DOHH2 (cell line): ENCODE measurements around the gene USP48.
A peak's percentile ranks its signal among the peaks of the same experiment; 100 is the strongest.

Experiments
- H3F3A ChIP-seq: fragments of 200-600 bp; sonication (generic), shearing (Covaris generic); 2 replicates; pipeline ENCODE4 v1.6.0; 2016; ENCODE audit warnings: antibody characterized with exemption, mild to moderate bottlenecking; ENCODE audit not compliant: control insufficient read depth, insufficient read depth
- H3K27ac ChIP-seq: fragments of 200-600 bp; sonication (generic); 2 replicates; pipeline ENCODE4 v1.5.1; 2014; ENCODE audit warnings: low read depth, mild to moderate bottlenecking, low read length, moderate library complexity
- H3K27me3 ChIP-seq: fragments of 200-600 bp; sonication (generic); 2 replicates; pipeline ENCODE4 v1.6.1; 2014; ENCODE audit warnings: mild to moderate bottlenecking, low read length, mixed read lengths; ENCODE audit not compliant: control insufficient read depth
- H3K36me3 ChIP-seq: fragments of 200-600 bp; sonication (generic); 2 replicates; pipeline ENCODE4 v1.6.1; 2014; ENCODE audit warnings: mild to moderate bottlenecking, low read length, moderate library complexity, mixed read lengths; ENCODE audit not compliant: control insufficient read depth
- H3K4me1 ChIP-seq: fragments of 200-600 bp; sonication (generic); 2 replicates; pipeline ENCODE4 v1.6.1; 2014; ENCODE audit warnings: mild to moderate bottlenecking, low read length, mixed read lengths; ENCODE audit not compliant: control insufficient read depth
- H3K4me2 ChIP-seq: fragments of 200-600 bp; sonication (generic); 2 replicates; pipeline ENCODE4 v1.6.0; 2014; ENCODE audit warnings: mild to moderate bottlenecking, low read length, moderate library complexity
- H3K4me3 ChIP-seq: fragments of 200-600 bp; sonication (generic); 2 replicates; pipeline ENCODE4 v1.5.1; 2014; ENCODE audit warnings: mild to moderate bottlenecking, low read length, mixed read lengths
- H3K79me2 ChIP-seq: fragments of 200-600 bp; sonication (generic); 2 replicates; pipeline ENCODE4 v1.6.1; 2014; ENCODE audit warnings: mild to moderate bottlenecking, low read length, mixed read lengths; ENCODE audit not compliant: control insufficient read depth
- H3K9me2 ChIP-seq: fragments of 200-600 bp; sonication (generic); replicated peaks from 2 replicates; pipeline ENCODE4 v1.6.1; 2014; ENCODE audit warnings: mild to moderate bottlenecking, low read length, mixed read lengths; ENCODE audit not compliant: control insufficient read depth
- H3K9me3 ChIP-seq: fragments of 200-600 bp; sonication (generic); 2 replicates; pipeline ENCODE4 v1.6.1; 2014; ENCODE audit warnings: antibody characterized with exemption, low read length, mixed read lengths; ENCODE audit not compliant: control insufficient read depth, insufficient read depth
- H4K20me1 ChIP-seq: fragments of 200-600 bp; sonication (generic); 2 replicates; pipeline ENCODE4 v1.6.0; 2014; ENCODE audit warnings: low read depth, mild to moderate bottlenecking, antibody characterized with exemption, low read length, moderate library complexity; ENCODE audit not compliant: control insufficient read depth, insufficient read depth
- CTCF ChIP-seq: fragments of 200-600 bp; sonication (generic); IDR thresholded peaks from one replicate; pipeline ENCODE4 v1.5.1; 2014; ENCODE audit warnings: antibody characterized with exemption, mild to moderate bottlenecking, low read depth, low read length; ENCODE audit not compliant: poor library complexity, severe bottlenecking
- EZH2phosphoT487 ChIP-seq: fragments of 200-600 bp; sonication (generic); IDR thresholded peaks from 2 replicates; pipeline ENCODE4 v1.6.1; 2017; ENCODE audit warnings: borderline replicate concordance, mild to moderate bottlenecking, antibody characterized with exemption, low read length, moderate library complexity, mixed read lengths

The USP48 gene

GRCh38 chr1:21761052-21761451, 21.9 kb downstream of the USP48 start:
- no peak for TF ChIP-seq CTCF
- TF ChIP-seq EZH2phosphoT487: no peak
- peaks cover 18% of the 10 kb centered on the region for H4K20me1 ChIP-seq
- peaks cover 62% of the 10 kb centered on the region for H3K4me1 ChIP-seq

GRCh38 chr1:21759818-21760217, 23.1 kb downstream of the USP48 start:
- H3K4me3 ChIP-seq: no peak overlapping the region
- no peaks in the 10 kb centered on the region for H3K27me3 ChIP-seq
- peaks cover 79% of the 10 kb centered on the region for H3K79me2 ChIP-seq
- H3K9me3 ChIP-seq: no peaks in the 10 kb centered on the region
- H3K36me3 ChIP-seq: peaks cover 18% of the 10 kb centered on the region
- H4K20me1 ChIP-seq: peaks cover 18% of the 10 kb centered on the region
- H3K4me1 ChIP-seq: peaks cover 53% of the 10 kb centered on the region
- TF ChIP-seq EZH2phosphoT487: no peak
- TF ChIP-seq CTCF: no peak
- no peaks in the 10 kb centered on the region for H3K9me2 ChIP-seq
- no peak overlapping the region for H3K4me2 ChIP-seq
- no peak overlapping the region for H3K27ac ChIP-seq
- peaks cover 16% of the 10 kb centered on the region for H3F3A ChIP-seq

More at GRCh38 chr1:21761052-21761451, 21.9 kb downstream of the USP48 start:
- Histone ChIP-seq H3K27ac (peak overlapping the region; percentile 77), H3K4me3 (no peak overlapping the region), H3K9me3 (no peaks in the 10 kb centered on the region), H3K79me2 (peaks cover 91% of the 10 kb centered on the region), H3K27me3 (no peaks in the 10 kb centered on the region), H3K9me2 (no peaks in the 10 kb centered on the region), H3K36me3 (peaks cover 11% of the 10 kb centered on the region; the same call in 1 of the 2 replicates), H3F3A (peaks cover 16% of the 10 kb centered on the region), H3K4me2 (peak overlapping the region; percentile 59)

- H3K4me1 ChIP-seq: peaks cover 46% of the 10 kb centered on the region
- no peak overlapping the region for H3K4me2 ChIP-seq
- H3K27ac ChIP-seq: no peak overlapping the region
- H3K9me2 ChIP-seq: no peaks in the 10 kb centered on the region
- no peaks in the 10 kb centered on the region for H3K27me3 ChIP-seq
- peaks cover 18% of the 10 kb centered on the region for H4K20me1 ChIP-seq
- H3F3A ChIP-seq: peaks cover 16% of the 10 kb centered on the region
- peaks cover 23% of the 10 kb centered on the region for H3K36me3 ChIP-seq
- H3K4me3 ChIP-seq: no peak overlapping the region
- H3K9me3 ChIP-seq: no peaks in the 10 kb centered on the region
- H3K79me2 ChIP-seq: peaks cover 72% of the 10 kb centered on the region
- TF ChIP-seq EZH2phosphoT487 (no peak), CTCF (no peak)
Measured at GRCh38 chr1:21759182-21759581, 23.8 kb downstream of the USP48 start.
